HG03565 (cell line): ENCODE results near the gene MFGE8.

Experiments
- ATAC-seq: cut with Tn5 transposase; IDR thresholded peaks from one replicate; pipeline ENCODE4 v1.9.1; 2021; ENCODE audit warnings: mild to moderate bottlenecking, moderate library complexity; ENCODE audit not compliant: unreplicated experiment

Gene MFGE8

GRCh38 chr15:88920186-88920891 lies 7.2 kb upstream of the MFGE8 start:
- ATAC-seq = no peak

GRCh38 chr15:88918738-88919137 lies 5.6 kb upstream of the MFGE8 start:
- ATAC-seq = peak; percentile 58

- no peak for ATAC-seq
These were observed 4.6 kb upstream of the MFGE8 start for GRCh38 chr15:88917760-88918159.

- no peak for ATAC-seq
These were observed 2.2 kb upstream of the MFGE8 start for GRCh38 chr15:88915354-88915753.

- ATAC-seq = no peak
These were observed 631 bp upstream of the MFGE8 start for GRCh38 chr15:88913850-88914169.

- ATAC-seq = no peak
These were observed 668 bp downstream of the MFGE8 start for GRCh38 chr15:88912500-88912921.

GRCh38 chr15:88911766-88912118 lies 1.4 kb downstream of the MFGE8 start:
- no peak for ATAC-seq

GRCh38 chr15:88909956-88910831 lies 3.0 kb downstream of the MFGE8 start:
- no peak for ATAC-seq

- ATAC-seq = no peak
These were observed 4.2 kb downstream of the MFGE8 start for GRCh38 chr15:88908697-88909621.

GRCh38 chr15:88908123-88908522 lies 5.1 kb downstream of the MFGE8 start:
- no peak for ATAC-seq

- ATAC-seq = no peak
These were observed 6.1 kb downstream of the MFGE8 start for GRCh38 chr15:88907111-88907510.

GRCh38 chr15:88906551-88906950 lies 6.6 kb downstream of the MFGE8 start:
- no peak for ATAC-seq

- no peak for ATAC-seq
These were observed 7.0 kb downstream of the MFGE8 start for GRCh38 chr15:88906130-88906529.

- no peak for ATAC-seq
These were observed 7.6 kb downstream of the MFGE8 start for GRCh38 chr15:88905576-88905975.

- peak; percentile 65 for ATAC-seq
These were observed 8.4 kb downstream of the MFGE8 start for GRCh38 chr15:88904624-88905327.

GRCh38 chr15:88904257-88904623 lies 8.9 kb downstream of the MFGE8 start:
- ATAC-seq = no peak

- no peak for ATAC-seq
These were observed 10.3 kb downstream of the MFGE8 start for GRCh38 chr15:88902846-88903245.

GRCh38 chr15:88902221-88902835 lies 10.9 kb downstream of the MFGE8 start:
- no peak for ATAC-seq

- ATAC-seq = no peak
These were observed 11.5 kb downstream of the MFGE8 start for GRCh38 chr15:88901508-88902220.

- ATAC-seq = no peak
These were observed 12.2 kb downstream of the MFGE8 start for GRCh38 chr15:88900982-88901418.
